Measurements from ENCODE around the gene CFAP77. TPM values are rescaled to one million over a fixed set of nuclear protein-coding genes. Genes with fewer than 3 reads are reported as not detected.

The CFAP77 gene
- total and polyA plus RNA-seq, 10 of the 15 experiments (the other 5 are each of a cell fraction or from before 2014, with no cell fraction given): 0.33 TPM; not detected in 9

DNA sequence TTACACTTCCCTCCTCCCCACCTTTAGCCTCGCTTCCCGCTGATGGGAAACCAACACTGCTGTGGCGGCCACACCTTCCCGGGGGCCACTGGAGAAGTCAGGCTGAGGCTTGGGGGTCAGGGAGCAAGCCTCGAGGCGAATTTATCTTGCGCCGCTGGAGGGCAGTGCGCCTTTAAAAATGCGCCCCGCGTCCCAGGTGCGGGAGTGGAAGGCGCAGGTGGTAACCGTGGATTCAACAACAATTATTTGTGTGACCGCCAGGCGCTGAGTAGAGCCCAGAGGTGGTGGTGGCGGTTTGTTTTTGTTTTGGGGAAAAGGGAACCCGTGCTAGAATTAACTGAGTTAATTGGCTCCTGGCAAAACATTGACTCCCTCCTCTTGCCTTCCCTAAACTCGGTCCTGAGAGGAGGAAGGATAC lies 1.1 kb downstream of the CFAP77 start (continued):
- TF ChIP-seq, protein P1, sequence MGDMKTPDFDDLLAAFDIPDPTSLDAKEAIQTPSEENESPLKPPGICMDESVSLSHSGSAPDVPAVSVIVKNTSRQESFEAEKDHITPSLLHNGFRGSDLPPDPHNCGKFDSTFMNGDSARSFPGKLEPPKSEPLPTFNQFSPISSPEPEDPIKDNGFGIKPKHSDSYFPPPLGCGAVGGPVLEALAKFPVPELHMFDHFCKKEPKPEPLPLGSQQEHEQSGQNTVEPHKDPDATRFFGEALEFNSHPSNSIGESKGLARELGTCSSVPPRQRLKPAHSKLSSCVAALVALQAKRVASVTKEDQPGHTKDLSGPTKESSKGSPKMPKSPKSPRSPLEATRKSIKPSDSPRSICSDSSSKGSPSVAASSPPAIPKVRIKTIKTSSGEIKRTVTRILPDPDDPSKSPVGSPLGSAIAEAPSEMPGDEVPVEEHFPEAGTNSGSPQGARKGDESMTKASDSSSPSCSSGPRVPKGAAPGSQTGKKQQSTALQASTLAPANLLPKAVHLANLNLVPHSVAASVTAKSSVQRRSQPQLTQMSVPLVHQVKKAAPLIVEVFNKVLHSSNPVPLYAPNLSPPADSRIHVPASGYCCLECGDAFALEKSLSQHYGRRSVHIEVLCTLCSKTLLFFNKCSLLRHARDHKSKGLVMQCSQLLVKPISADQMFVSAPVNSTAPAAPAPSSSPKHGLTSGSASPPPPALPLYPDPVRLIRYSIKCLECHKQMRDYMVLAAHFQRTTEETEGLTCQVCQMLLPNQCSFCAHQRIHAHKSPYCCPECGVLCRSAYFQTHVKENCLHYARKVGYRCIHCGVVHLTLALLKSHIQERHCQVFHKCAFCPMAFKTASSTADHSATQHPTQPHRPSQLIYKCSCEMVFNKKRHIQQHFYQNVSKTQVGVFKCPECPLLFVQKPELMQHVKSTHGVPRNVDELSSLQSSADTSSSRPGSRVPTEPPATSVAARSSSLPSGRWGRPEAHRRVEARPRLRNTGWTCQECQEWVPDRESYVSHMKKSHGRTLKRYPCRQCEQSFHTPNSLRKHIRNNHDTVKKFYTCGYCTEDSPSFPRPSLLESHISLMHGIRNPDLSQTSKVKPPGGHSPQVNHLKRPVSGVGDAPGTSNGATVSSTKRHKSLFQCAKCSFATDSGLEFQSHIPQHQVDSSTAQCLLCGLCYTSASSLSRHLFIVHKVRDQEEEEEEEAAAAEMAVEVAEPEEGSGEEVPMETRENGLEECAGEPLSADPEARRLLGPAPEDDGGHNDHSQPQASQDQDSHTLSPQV (IDR thresholded peaks at IDR 0.05): no peak
- no peak for TF ChIP-seq GATAD2B (conservative IDR thresholded peaks at IDR 0.05; ENCODE audit: low read depth)
- TF ChIP-seq RB1 (IDR thresholded peaks at IDR 0.05; ENCODE audit: borderline replicate concordance): no peak
- no peak for TF ChIP-seq ASH2L (IDR thresholded peaks at IDR 0.05; ENCODE audit: borderline replicate concordance, low read depth)
- TF ChIP-seq HDGF (IDR thresholded peaks at IDR 0.05): no peak
- TF ChIP-seq YY1 (IDR thresholded peaks at IDR 0.05; ENCODE audit: low read depth, low read length): 0 out of 2 replicates have a peak, but pooled peaks have one; percentile 39
- TF ChIP-seq NR2F1 (conservative IDR thresholded peaks at IDR 0.05): peak; percentile 82
- TF ChIP-seq, protein P2, sequence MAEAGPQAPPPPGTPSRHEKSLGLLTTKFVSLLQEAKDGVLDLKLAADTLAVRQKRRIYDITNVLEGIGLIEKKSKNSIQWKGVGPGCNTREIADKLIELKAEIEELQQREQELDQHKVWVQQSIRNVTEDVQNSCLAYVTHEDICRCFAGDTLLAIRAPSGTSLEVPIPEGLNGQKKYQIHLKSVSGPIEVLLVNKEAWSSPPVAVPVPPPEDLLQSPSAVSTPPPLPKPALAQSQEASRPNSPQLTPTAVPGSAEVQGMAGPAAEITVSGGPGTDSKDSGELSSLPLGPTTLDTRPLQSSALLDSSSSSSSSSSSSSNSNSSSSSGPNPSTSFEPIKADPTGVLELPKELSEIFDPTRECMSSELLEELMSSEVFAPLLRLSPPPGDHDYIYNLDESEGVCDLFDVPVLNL (IDR thresholded peaks at IDR 0.05; ENCODE audit: low read depth, low read length): no peak
- TF ChIP-seq, protein P3, sequence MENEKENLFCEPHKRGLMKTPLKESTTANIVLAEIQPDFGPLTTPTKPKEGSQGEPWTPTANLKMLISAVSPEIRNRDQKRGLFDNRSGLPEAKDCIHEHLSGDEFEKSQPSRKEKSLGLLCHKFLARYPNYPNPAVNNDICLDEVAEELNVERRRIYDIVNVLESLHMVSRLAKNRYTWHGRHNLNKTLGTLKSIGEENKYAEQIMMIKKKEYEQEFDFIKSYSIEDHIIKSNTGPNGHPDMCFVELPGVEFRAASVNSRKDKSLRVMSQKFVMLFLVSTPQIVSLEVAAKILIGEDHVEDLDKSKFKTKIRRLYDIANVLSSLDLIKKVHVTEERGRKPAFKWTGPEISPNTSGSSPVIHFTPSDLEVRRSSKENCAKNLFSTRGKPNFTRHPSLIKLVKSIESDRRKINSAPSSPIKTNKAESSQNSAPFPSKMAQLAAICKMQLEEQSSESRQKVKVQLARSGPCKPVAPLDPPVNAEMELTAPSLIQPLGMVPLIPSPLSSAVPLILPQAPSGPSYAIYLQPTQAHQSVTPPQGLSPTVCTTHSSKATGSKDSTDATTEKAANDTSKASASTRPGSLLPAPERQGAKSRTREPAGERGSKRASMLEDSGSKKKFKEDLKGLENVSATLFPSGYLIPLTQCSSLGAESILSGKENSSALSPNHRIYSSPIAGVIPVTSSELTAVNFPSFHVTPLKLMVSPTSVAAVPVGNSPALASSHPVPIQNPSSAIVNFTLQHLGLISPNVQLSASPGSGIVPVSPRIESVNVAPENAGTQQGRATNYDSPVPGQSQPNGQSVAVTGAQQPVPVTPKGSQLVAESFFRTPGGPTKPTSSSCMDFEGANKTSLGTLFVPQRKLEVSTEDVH (IDR thresholded peaks at IDR 0.05; ENCODE audit: low read depth, partially characterized antibody): no peak
- TF ChIP-seq SMARCA5 (IDR thresholded peaks at IDR 0.05): 0 out of 2 replicates have a peak, but pooled peaks have one; percentile 22
- no peak for TF ChIP-seq BRCA1 (IDR thresholded peaks at IDR 0.05; ENCODE audit: low read depth, low read length)
- no peak for TF ChIP-seq BMI1 (IDR thresholded peaks at IDR 0.05; ENCODE audit: borderline replicate concordance)
- TF ChIP-seq, protein P4, sequence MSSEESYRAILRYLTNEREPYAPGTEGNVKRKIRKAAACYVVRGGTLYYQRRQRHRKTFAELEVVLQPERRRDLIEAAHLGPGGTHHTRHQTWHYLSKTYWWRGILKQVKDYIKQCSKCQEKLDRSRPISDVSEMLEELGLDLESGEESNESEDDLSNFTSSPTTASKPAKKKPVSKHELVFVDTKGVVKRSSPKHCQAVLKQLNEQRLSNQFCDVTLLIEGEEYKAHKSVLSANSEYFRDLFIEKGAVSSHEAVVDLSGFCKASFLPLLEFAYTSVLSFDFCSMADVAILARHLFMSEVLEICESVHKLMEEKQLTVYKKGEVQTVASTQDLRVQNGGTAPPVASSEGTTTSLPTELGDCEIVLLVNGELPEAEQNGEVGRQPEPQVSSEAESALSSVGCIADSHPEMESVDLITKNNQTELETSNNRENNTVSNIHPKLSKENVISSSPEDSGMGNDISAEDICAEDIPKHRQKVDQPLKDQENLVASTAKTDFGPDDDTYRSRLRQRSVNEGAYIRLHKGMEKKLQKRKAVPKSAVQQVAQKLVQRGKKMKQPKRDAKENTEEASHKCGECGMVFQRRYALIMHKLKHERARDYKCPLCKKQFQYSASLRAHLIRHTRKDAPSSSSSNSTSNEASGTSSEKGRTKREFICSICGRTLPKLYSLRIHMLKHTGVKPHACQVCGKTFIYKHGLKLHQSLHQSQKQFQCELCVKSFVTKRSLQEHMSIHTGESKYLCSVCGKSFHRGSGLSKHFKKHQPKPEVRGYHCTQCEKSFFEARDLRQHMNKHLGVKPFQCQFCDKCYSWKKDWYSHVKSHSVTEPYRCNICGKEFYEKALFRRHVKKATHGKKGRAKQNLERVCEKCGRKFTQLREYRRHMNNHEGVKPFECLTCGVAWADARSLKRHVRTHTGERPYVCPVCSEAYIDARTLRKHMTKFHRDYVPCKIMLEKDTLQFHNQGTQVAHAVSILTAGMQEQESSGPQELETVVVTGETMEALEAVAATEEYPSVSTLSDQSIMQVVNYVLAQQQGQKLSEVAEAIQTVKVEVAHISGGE (CRISPR knock-in tag; IDR thresholded peaks at IDR 0.05): no peak
- TF ChIP-seq IKZF1 (conservative IDR thresholded peaks at IDR 0.05): 0 out of 2 replicates have a peak, but pooled peaks have one; percentile 26
- TF ChIP-seq JUND (IDR thresholded peaks at IDR 0.05; ENCODE audit: low read depth, low read length): no peak
- TF ChIP-seq RAD21 (IDR thresholded peaks at IDR 0.05; ENCODE audit: insufficient read depth, low read depth, low read length): peak; percentile 85
- no peak for TF ChIP-seq PAX8 (IDR thresholded peaks at IDR 0.05)
- no peak for TF ChIP-seq EED (IDR thresholded peaks at IDR 0.05; ENCODE audit: low read depth)
- TF ChIP-seq FOXM1 (IDR thresholded peaks at IDR 0.05; ENCODE audit: low read depth, low read length): no peak
